Activated CD8-positive, alpha-beta memory T cell treated with anti-CD3 and anti-CD28 coated beads, Interleukin-2, amount 50 U/mL, for 48 hours (primary cell): ENCODE measurements around the gene SPC24.
"Not testable (repeated sequence)": the region's sequence is repeated elsewhere in the genome, so short reads cannot be mapped to it uniquely, and the experiment has no call there.

Experiments used
- DNase-seq: peaks from one replicate; pipeline ENCODE4 v3.0.0-alpha.2; 2020

SPC24 gene

GRCh38 chr19:11160440-11160768 is 4.8 kb upstream of the SPC24 start:
- not testable (repeated sequence) for DNase-seq

GRCh38 chr19:11159598-11160439 is 4.2 kb upstream of the SPC24 start:
- no peak for DNase-seq

- DNase-seq: no peak
Observed at GRCh38 chr19:11154683-11155047, 917 bp downstream of the SPC24 start.

GRCh38 chr19:11152318-11153062 is 3.1 kb downstream of the SPC24 start:
- DNase-seq: no peak

- DNase-seq: no peak
Observed at GRCh38 chr19:11151181-11151580, 4.4 kb downstream of the SPC24 start.

GRCh38 chr19:11148001-11148400 is 7.6 kb downstream of the SPC24 start:
- DNase-seq: no peak

GRCh38 chr19:11145536-11145924 is 10.1 kb downstream of the SPC24 start:
- no peak for DNase-seq

GRCh38 chr19:11142528-11143171 is 12.9 kb downstream of the SPC24 start:
- DNase-seq: no peak

GRCh38 chr19:11141937-11142527 is 13.6 kb downstream of the SPC24 start:
- DNase-seq: no peak

- DNase-seq: no peak
Observed at GRCh38 chr19:11140896-11141295, 14.7 kb downstream of the SPC24 start.

- not testable (repeated sequence) for DNase-seq
Observed at GRCh38 chr19:11140023-11140538, 15.5 kb downstream of the SPC24 start.

GRCh38 chr19:11138601-11139300 is 16.8 kb downstream of the SPC24 start:
- DNase-seq: no peak

- peak; percentile 71 for DNase-seq
Observed at GRCh38 chr19:11137542-11138384, 17.8 kb downstream of the SPC24 start.

- no peak for DNase-seq
Observed at GRCh38 chr19:11136400-11137101, 19.0 kb downstream of the SPC24 start.

GRCh38 chr19:11131471-11131870 is 24.1 kb downstream of the SPC24 start:
- DNase-seq: no peak

GRCh38 chr19:11130824-11131455 is 24.6 kb downstream of the SPC24 start:
- DNase-seq: peak; percentile 84

GRCh38 chr19:11127905-11128304 is 27.7 kb downstream of the SPC24 start:
- no peak for DNase-seq

GRCh38 chr19:11125994-11126685 is 29.4 kb downstream of the SPC24 start:
- peak; percentile 90 for DNase-seq

- not testable (repeated sequence) for DNase-seq
Observed at GRCh38 chr19:11124157-11124556, 31.4 kb downstream of the SPC24 start.

GRCh38 chr19:11123114-11123513 is 32.5 kb downstream of the SPC24 start:
- DNase-seq: no peak
